Testis (tissue), 2 donors: ENCODE results near the gene SLC34A3.

Experiments
- POLR2A ChIP-seq: fragments of 450-650 bp; IDR thresholded peaks from one replicate; pipeline ENCODE4 v1.6.1; 2017; ENCODE audit warnings: antibody characterized with exemption, mild to moderate bottlenecking, moderate library complexity
- TF ChIP-seq, protein P1 (sequence below), 3 experiments: fragments of 450-650 bp in 2 of 3; fragments of 200-600 bp in 1 of 3; sonication (generic) in 1 of 3; IDR thresholded peaks; one replicate each; pipeline ENCODE4 v1.5.1; 2016 to 2019; ENCODE audit warnings: antibody characterized with exemption in 3 of 3, mild to moderate bottlenecking in 2 of 3, moderate library complexity in 1 of 3

DNA sequence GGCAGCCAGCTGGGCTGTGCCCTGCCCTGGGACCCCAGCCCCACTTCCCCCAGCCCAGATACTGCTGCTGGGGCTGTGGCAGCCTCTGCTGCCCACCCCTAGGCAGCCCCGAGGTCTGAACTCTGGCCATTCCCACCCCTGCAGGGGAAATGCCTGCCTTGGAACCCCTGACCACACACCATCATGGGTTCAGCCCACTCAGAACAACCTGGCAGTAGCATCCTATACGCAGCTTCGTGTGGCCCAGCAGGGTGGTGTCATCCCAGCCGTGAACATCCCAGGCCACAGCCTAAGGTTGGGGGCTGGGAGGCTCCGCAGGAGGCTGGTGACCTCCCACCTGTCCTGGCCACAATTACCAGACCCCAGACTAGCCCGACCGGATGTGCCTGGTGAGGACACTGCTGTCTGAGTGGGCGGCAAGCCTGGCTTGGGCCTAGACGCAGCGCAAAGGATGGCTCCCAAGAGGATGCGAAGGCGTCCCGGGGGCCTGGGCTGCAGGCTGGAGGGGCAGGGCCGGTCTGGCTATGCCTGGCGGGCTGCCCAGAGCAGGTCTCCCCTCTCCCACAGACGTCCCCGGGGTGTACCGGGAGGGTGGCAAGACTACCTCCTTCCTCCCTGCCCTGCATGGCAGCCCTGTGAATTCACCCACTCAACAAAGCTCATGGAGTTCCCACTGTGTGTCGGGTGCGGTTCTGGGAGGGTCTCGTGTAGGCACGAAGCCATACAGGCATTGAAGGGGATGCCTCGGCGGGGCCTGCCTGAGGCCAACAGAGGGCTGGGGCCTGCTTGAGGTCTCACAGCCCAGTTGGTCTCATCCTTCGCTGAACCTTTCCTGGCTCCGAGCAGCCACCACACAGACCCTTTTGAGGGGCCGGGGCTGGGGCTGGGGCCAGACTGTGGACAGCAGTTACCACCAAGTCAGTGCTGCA, 1.5 kb upstream of the SLC34A3 start:
- TF ChIP-seq, protein P1, sequence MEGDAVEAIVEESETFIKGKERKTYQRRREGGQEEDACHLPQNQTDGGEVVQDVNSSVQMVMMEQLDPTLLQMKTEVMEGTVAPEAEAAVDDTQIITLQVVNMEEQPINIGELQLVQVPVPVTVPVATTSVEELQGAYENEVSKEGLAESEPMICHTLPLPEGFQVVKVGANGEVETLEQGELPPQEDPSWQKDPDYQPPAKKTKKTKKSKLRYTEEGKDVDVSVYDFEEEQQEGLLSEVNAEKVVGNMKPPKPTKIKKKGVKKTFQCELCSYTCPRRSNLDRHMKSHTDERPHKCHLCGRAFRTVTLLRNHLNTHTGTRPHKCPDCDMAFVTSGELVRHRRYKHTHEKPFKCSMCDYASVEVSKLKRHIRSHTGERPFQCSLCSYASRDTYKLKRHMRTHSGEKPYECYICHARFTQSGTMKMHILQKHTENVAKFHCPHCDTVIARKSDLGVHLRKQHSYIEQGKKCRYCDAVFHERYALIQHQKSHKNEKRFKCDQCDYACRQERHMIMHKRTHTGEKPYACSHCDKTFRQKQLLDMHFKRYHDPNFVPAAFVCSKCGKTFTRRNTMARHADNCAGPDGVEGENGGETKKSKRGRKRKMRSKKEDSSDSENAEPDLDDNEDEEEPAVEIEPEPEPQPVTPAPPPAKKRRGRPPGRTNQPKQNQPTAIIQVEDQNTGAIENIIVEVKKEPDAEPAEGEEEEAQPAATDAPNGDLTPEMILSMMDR (IDR thresholded peaks at IDR 0.05), result no peak
- no peak for TF ChIP-seq POLR2A
